Keratinocyte (primary cell): Measurements from ENCODE around the gene GPR152.

ENCODE experiments used
- EZH2 ChIP-seq: IDR thresholded peaks from one replicate; pipeline ENCODE4 v1.6.1; 2012; ENCODE audit warnings: inconsistent platforms, mild to moderate bottlenecking, low read length, moderate library complexity
- TF ChIP-seq, protein P1 (sequence below), 3 experiments: IDR thresholded peaks in 1 of 3; conservative IDR thresholded peaks in 1 of 3; optimal IDR thresholded peaks in 1 of 3; 2 replicates in 2 of 3; 3 replicates in 1 of 3; pipeline versions ENCODE3 to v1.5.1; 2011; ENCODE audit warnings: low read length in 3 of 3, mild to moderate bottlenecking in 3 of 3, moderate library complexity in 2 of 3, control low read depth in 1 of 3, inconsistent platforms in 1 of 3; ENCODE audit not compliant: insufficient read depth in 2 of 3; ENCODE audit errors: extremely low read depth in 1 of 3

DNA sequence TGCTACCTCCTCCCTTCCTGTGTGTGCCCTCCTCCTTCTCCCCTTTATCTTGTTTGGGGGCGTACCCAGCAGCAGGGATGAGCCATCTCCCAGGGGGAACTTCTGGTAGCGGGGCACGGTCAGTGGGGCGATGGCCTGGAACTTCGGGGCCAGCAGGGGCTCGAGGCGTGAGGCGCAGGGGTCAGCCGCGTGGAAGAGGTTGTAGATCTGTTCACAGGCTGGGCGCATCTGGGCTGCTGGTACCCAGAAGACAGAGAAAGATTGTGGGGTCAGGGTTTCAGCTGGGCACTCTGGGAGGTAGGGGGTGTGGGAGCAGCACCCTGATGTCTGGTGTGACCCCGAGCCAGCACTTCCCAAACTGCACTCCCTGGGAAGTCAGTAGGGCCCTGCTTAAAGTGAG lies 43.6 kb upstream of the GPR152 start:
- TF ChIP-seq, protein P1, sequence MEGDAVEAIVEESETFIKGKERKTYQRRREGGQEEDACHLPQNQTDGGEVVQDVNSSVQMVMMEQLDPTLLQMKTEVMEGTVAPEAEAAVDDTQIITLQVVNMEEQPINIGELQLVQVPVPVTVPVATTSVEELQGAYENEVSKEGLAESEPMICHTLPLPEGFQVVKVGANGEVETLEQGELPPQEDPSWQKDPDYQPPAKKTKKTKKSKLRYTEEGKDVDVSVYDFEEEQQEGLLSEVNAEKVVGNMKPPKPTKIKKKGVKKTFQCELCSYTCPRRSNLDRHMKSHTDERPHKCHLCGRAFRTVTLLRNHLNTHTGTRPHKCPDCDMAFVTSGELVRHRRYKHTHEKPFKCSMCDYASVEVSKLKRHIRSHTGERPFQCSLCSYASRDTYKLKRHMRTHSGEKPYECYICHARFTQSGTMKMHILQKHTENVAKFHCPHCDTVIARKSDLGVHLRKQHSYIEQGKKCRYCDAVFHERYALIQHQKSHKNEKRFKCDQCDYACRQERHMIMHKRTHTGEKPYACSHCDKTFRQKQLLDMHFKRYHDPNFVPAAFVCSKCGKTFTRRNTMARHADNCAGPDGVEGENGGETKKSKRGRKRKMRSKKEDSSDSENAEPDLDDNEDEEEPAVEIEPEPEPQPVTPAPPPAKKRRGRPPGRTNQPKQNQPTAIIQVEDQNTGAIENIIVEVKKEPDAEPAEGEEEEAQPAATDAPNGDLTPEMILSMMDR (optimal IDR thresholded peaks at IDR 0.05 in 1 of 3, IDR thresholded peaks at IDR 0.05 in 1 of 3, conservative IDR thresholded peaks at IDR 0.05 in 1 of 3; ENCODE audit: extremely low read depth in 1 of 3, insufficient read depth in 2 of 3, low read length in 3 of 3) = no peak
- TF ChIP-seq EZH2 = no peak
